22Rv1 (cell line): ENCODE results near the gene AHCYL1.

ENCODE experiments used
- ZFX ChIP-seq: fragments of 450-650 bp; IDR thresholded peaks from 2 replicates; pipeline ENCODE4 v1.6.1; 2017; ENCODE audit warnings: antibody characterized with exemption, borderline replicate concordance
- TF ChIP-seq, protein P1 (sequence below): fragments of 450-650 bp; IDR thresholded peaks from 2 replicates; pipeline ENCODE4 v1.5.1; 2017; ENCODE audit warnings: mild to moderate bottlenecking

DNA sequence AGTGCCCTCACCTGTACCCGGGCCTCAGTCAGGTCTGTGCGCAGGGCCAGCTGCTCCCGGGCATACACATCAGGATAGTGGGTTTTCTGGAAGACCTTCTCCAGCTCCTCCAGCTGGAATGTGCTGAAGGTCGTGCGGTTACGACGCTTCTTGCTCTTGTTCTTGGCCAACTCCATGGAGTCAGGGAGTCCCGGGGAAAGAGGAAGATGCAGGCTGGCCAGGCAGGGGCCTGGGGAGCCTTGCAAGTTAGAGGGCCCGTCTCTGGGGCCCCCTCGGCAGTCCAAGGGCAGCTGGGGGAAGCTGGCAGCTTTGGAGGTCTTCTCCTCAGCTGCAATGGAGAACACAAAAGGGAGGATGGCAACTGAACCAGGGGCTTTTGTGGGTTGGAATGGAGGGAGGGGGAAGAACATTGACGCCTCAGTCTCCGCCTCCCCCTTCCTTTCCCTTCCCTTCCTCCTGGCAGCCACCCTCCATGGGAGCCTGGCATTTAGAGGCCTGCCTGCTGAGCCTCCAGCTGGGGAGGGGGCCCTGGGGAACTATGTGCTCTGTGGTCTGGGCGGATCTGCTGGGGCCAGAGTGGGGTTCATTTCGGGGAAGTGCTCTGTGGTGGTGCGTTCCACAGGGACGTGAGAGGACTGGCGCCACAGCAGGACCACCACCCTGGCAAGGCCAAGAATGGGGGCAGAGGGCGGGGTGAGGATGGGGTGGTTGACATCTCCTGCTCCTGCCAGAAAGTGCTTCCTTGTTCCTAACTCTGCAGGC, 80.2 kb downstream of the AHCYL1 start:
- TF ChIP-seq, protein P1, sequence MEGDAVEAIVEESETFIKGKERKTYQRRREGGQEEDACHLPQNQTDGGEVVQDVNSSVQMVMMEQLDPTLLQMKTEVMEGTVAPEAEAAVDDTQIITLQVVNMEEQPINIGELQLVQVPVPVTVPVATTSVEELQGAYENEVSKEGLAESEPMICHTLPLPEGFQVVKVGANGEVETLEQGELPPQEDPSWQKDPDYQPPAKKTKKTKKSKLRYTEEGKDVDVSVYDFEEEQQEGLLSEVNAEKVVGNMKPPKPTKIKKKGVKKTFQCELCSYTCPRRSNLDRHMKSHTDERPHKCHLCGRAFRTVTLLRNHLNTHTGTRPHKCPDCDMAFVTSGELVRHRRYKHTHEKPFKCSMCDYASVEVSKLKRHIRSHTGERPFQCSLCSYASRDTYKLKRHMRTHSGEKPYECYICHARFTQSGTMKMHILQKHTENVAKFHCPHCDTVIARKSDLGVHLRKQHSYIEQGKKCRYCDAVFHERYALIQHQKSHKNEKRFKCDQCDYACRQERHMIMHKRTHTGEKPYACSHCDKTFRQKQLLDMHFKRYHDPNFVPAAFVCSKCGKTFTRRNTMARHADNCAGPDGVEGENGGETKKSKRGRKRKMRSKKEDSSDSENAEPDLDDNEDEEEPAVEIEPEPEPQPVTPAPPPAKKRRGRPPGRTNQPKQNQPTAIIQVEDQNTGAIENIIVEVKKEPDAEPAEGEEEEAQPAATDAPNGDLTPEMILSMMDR: no peak
- no peak for TF ChIP-seq ZFX
